Measurements from ENCODE around the gene CPNE4. TPM values are rescaled to one million over a fixed set of nuclear protein-coding genes. Genes with fewer than 3 reads are reported as not detected.

The CPNE4 gene
- total RNA-seq, 1 experiment from 2014 or later: not detected

GRCh38 chr3:131730581-131730980, 304.2 kb downstream of the CPNE4 start:
- DNase-seq: no peak
- no peak overlapping the region for H3K27ac ChIP-seq (ENCODE audit: low read length)
- H2AFZ ChIP-seq (ENCODE audit: low read length): no peak overlapping the region
- H3K9ac ChIP-seq (ENCODE audit: low read length): no peak overlapping the region
- no peaks in the 10 kb centered on the region for H3K27me3 ChIP-seq (ENCODE audit: low read length)
- H3K9me2 ChIP-seq (replicated peaks; ENCODE audit: insufficient read depth, low read length): no peaks in the 10 kb centered on the region
- H3K4me3 ChIP-seq (ENCODE audit: low read length): no peak overlapping the region
- no peaks in the 10 kb centered on the region for H3K9me3 ChIP-seq (ENCODE audit: low read length)
- H4K20me1 ChIP-seq (ENCODE audit: insufficient read depth, low read depth, low read length): no peaks in the 10 kb centered on the region
- no peaks in the 10 kb centered on the region for H3K36me3 ChIP-seq (ENCODE audit: insufficient read depth, low read length)
- no peaks in the 10 kb centered on the region for H3K79me2 ChIP-seq (ENCODE audit: low read length)
- H3K4me1 ChIP-seq (ENCODE audit: low read length): no peaks in the 10 kb centered on the region
- no peak overlapping the region for H3K4me2 ChIP-seq (ENCODE audit: low read depth, low read length, poor library complexity, severe bottlenecking)

GRCh38 chr3:131729643-131730017, 305.2 kb downstream of the CPNE4 start:
- Histone ChIP-seq H3K79me2 (ENCODE audit: low read length) (no peaks in the 10 kb centered on the region), H3K4me2 (ENCODE audit: low read depth, low read length, poor library complexity, severe bottlenecking) (no peak overlapping the region), H4K20me1 (ENCODE audit: insufficient read depth, low read depth, low read length) (no peaks in the 10 kb centered on the region), H2AFZ (ENCODE audit: low read length) (no peak overlapping the region), H3K4me3 (ENCODE audit: low read length) (no peak overlapping the region), H3K4me1 (ENCODE audit: low read length) (no peaks in the 10 kb centered on the region), H3K27me3 (ENCODE audit: low read length) (no peaks in the 10 kb centered on the region), H3K9me2 (replicated peaks; ENCODE audit: insufficient read depth, low read length) (no peaks in the 10 kb centered on the region), H3K36me3 (ENCODE audit: insufficient read depth, low read length) (no peaks in the 10 kb centered on the region), H3K9ac (ENCODE audit: low read length) (no peak overlapping the region), H3K27ac (ENCODE audit: low read length) (no peak overlapping the region), H3K9me3 (ENCODE audit: low read length) (no peaks in the 10 kb centered on the region)
- no peak for DNase-seq

GRCh38 chr3:131728898-131729642, 305.7 kb downstream of the CPNE4 start:
- H3K9me2 ChIP-seq (replicated peaks; ENCODE audit: insufficient read depth, low read length): no peaks in the 10 kb centered on the region

GRCh38 chr3:131725414-131725813, 309.4 kb downstream of the CPNE4 start:
- H3K27ac ChIP-seq (ENCODE audit: low read length): no peak overlapping the region
- H3K79me2 ChIP-seq (ENCODE audit: low read length): no peaks in the 10 kb centered on the region
- no peak overlapping the region for H2AFZ ChIP-seq (ENCODE audit: low read length)
- no peak overlapping the region for H3K4me3 ChIP-seq (ENCODE audit: low read length)
- H3K4me1 ChIP-seq (ENCODE audit: low read length): no peaks in the 10 kb centered on the region
- no peak for DNase-seq
- no peaks in the 10 kb centered on the region for H3K27me3 ChIP-seq (ENCODE audit: low read length)
- no peaks in the 10 kb centered on the region for H4K20me1 ChIP-seq (ENCODE audit: insufficient read depth, low read depth, low read length)
- H3K36me3 ChIP-seq (ENCODE audit: insufficient read depth, low read length): no peaks in the 10 kb centered on the region
- no peaks in the 10 kb centered on the region for H3K9me2 ChIP-seq (replicated peaks; ENCODE audit: insufficient read depth, low read length)
- H3K9me3 ChIP-seq (ENCODE audit: low read length): no peaks in the 10 kb centered on the region
- H3K4me2 ChIP-seq (ENCODE audit: low read depth, low read length, poor library complexity, severe bottlenecking): no peak overlapping the region
- no peak overlapping the region for H3K9ac ChIP-seq (ENCODE audit: low read length)

More at GRCh38 chr3:131728898-131729642, 305.7 kb downstream of the CPNE4 start:
- Histone ChIP-seq H3K36me3 (ENCODE audit: insufficient read depth, low read length) (no peaks in the 10 kb centered on the region), H3K4me3 (ENCODE audit: low read length) (no peak overlapping the region), H2AFZ (ENCODE audit: low read length) (no peak overlapping the region), H3K9ac (ENCODE audit: low read length) (no peak overlapping the region), H3K27ac (ENCODE audit: low read length) (no peak overlapping the region), H3K79me2 (ENCODE audit: low read length) (no peaks in the 10 kb centered on the region), H3K4me1 (ENCODE audit: low read length) (no peaks in the 10 kb centered on the region), H3K27me3 (ENCODE audit: low read length) (no peaks in the 10 kb centered on the region), H3K9me3 (ENCODE audit: low read length) (no peaks in the 10 kb centered on the region), H4K20me1 (ENCODE audit: insufficient read depth, low read depth, low read length) (no peaks in the 10 kb centered on the region), H3K4me2 (ENCODE audit: low read depth, low read length, poor library complexity, severe bottlenecking) (no peak overlapping the region)
- DNase-seq: no peak

- H3K9me3 ChIP-seq (ENCODE audit: low read length): no peaks in the 10 kb centered on the region
- H3K27ac ChIP-seq (ENCODE audit: low read length): no peak overlapping the region
- DNase-seq: no peak
- H3K9me2 ChIP-seq (replicated peaks; ENCODE audit: insufficient read depth, low read length): no peaks in the 10 kb centered on the region
- H3K4me2 ChIP-seq (ENCODE audit: low read depth, low read length, poor library complexity, severe bottlenecking): no peak overlapping the region
- no peak overlapping the region for H3K4me3 ChIP-seq (ENCODE audit: low read length)
- H3K9ac ChIP-seq (ENCODE audit: low read length): no peak overlapping the region
- H3K4me1 ChIP-seq (ENCODE audit: low read length): no peaks in the 10 kb centered on the region
- no peaks in the 10 kb centered on the region for H3K36me3 ChIP-seq (ENCODE audit: insufficient read depth, low read length)
- H2AFZ ChIP-seq (ENCODE audit: low read length): no peak overlapping the region
- H3K79me2 ChIP-seq (ENCODE audit: low read length): no peaks in the 10 kb centered on the region
- H4K20me1 ChIP-seq (ENCODE audit: insufficient read depth, low read depth, low read length): no peaks in the 10 kb centered on the region
- H3K27me3 ChIP-seq (ENCODE audit: low read length): no peaks in the 10 kb centered on the region
These were observed 311.5 kb downstream of the CPNE4 start for GRCh38 chr3:131723343-131723742.

GRCh38 chr3:131717493-131717892, 317.3 kb downstream of the CPNE4 start:
- Histone ChIP-seq H3K79me2 (ENCODE audit: low read length) (no peaks in the 10 kb centered on the region), H3K9ac (ENCODE audit: low read length) (no peak overlapping the region), H2AFZ (ENCODE audit: low read length) (no peak overlapping the region), H4K20me1 (ENCODE audit: insufficient read depth, low read depth, low read length) (no peaks in the 10 kb centered on the region), H3K4me3 (ENCODE audit: low read length) (no peak overlapping the region), H3K9me2 (replicated peaks; ENCODE audit: insufficient read depth, low read length) (no peaks in the 10 kb centered on the region), H3K4me1 (ENCODE audit: low read length) (no peaks in the 10 kb centered on the region), H3K27me3 (ENCODE audit: low read length) (no peaks in the 10 kb centered on the region), H3K27ac (ENCODE audit: low read length) (no peak overlapping the region), H3K36me3 (ENCODE audit: insufficient read depth, low read length) (no peaks in the 10 kb centered on the region), H3K9me3 (ENCODE audit: low read length) (no peaks in the 10 kb centered on the region), H3K4me2 (ENCODE audit: low read depth, low read length, poor library complexity, severe bottlenecking) (no peak overlapping the region)
- no peak for DNase-seq

- no peaks in the 10 kb centered on the region for H3K9me2 ChIP-seq (replicated peaks; ENCODE audit: insufficient read depth, low read length)
- H2AFZ ChIP-seq (ENCODE audit: low read length): no peak overlapping the region
- H3K36me3 ChIP-seq (ENCODE audit: insufficient read depth, low read length): no peaks in the 10 kb centered on the region
- no peak for DNase-seq
- no peak overlapping the region for H3K27ac ChIP-seq (ENCODE audit: low read length)
- no peak overlapping the region for H3K4me2 ChIP-seq (ENCODE audit: low read depth, low read length, poor library complexity, severe bottlenecking)
- H3K27me3 ChIP-seq (ENCODE audit: low read length): no peaks in the 10 kb centered on the region
- H3K9me3 ChIP-seq (ENCODE audit: low read length): no peaks in the 10 kb centered on the region
- H3K9ac ChIP-seq (ENCODE audit: low read length): no peak overlapping the region
- no peaks in the 10 kb centered on the region for H3K4me1 ChIP-seq (ENCODE audit: low read length)
- no peaks in the 10 kb centered on the region for H3K79me2 ChIP-seq (ENCODE audit: low read length)
- no peak overlapping the region for H3K4me3 ChIP-seq (ENCODE audit: low read length)
- H4K20me1 ChIP-seq (ENCODE audit: insufficient read depth, low read depth, low read length): no peaks in the 10 kb centered on the region
These were observed 317.9 kb downstream of the CPNE4 start for GRCh38 chr3:131716943-131717342.

- no peaks in the 10 kb centered on the region for H3K9me2 ChIP-seq (replicated peaks; ENCODE audit: insufficient read depth, low read length)
These were observed 318.8 kb downstream of the CPNE4 start for GRCh38 chr3:131716007-131716406.

More at GRCh38 chr3:131716007-131716406, 318.8 kb downstream of the CPNE4 start:
- no peak for DNase-seq
- no peak overlapping the region for H2AFZ ChIP-seq (ENCODE audit: low read length)
- no peaks in the 10 kb centered on the region for H4K20me1 ChIP-seq (ENCODE audit: insufficient read depth, low read depth, low read length)
- H3K36me3 ChIP-seq (ENCODE audit: insufficient read depth, low read length): no peaks in the 10 kb centered on the region
- H3K79me2 ChIP-seq (ENCODE audit: low read length): no peaks in the 10 kb centered on the region
- no peak overlapping the region for H3K4me3 ChIP-seq (ENCODE audit: low read length)
- no peaks in the 10 kb centered on the region for H3K27me3 ChIP-seq (ENCODE audit: low read length)
- H3K4me1 ChIP-seq (ENCODE audit: low read length): no peaks in the 10 kb centered on the region
- no peak overlapping the region for H3K4me2 ChIP-seq (ENCODE audit: low read depth, low read length, poor library complexity, severe bottlenecking)
- H3K27ac ChIP-seq (ENCODE audit: low read length): no peak overlapping the region
- H3K9ac ChIP-seq (ENCODE audit: low read length): no peak overlapping the region
- H3K9me3 ChIP-seq (ENCODE audit: low read length): no peaks in the 10 kb centered on the region
